ENCODE results near the gene MRPL38. TPM values are rescaled to one million over a fixed set of nuclear protein-coding genes. Genes with fewer than 3 reads are reported as not detected.

Gene MRPL38
- total and polyA plus RNA-seq, 4 donors, result 23.0 to 63.9 (median 50.5) TPM

DNA sequence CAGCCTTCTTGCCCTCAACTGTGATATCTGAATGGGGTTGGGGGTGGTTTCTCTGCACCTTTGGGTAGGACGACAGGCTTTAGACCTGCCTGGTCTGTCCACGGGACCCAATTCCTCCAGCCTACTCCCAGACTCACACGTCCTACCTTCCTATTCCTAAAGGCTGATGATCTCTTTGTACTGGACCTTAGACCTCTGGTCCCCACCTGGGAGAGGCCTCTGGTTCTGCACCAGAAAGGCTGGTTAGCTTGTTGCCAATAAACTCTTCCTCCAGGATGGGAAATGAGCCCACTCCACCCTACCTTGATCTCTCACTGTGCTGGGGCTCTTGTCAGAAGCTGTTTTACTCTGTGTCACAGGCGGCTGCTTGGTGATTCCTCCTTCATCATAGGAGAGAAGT is 21.8 kb upstream of the MRPL38 start:
- H3K4me3 ChIP-seq (ENCODE audit: low read depth in 1 of 3, low read length in 3 of 3), result no peak overlapping the region
- WGBS, result 96% methylated on average over 4 of the region's 4 CpGs
- H3K9me3 ChIP-seq (ENCODE audit: control insufficient read depth in 4 of 4, low read length in 3 of 4), result no peaks in the 10 kb centered on the region
- peaks cover 0 to 17% (median 14%) of the 10 kb centered on the region in 4 donors for H3K4me1 ChIP-seq (ENCODE audit: control insufficient read depth in 4 of 4, insufficient read depth in 4 of 4, low read length in 3 of 4)
- H3K36me3 ChIP-seq (ENCODE audit: control insufficient read depth in 4 of 4, insufficient read depth in 3 of 4, low read depth in 1 of 4, low read length in 3 of 4), result no peaks in the 10 kb centered on the region
- DNase-seq (ENCODE audit: low spot score), result no peak
- no peak overlapping the region for H3K27ac ChIP-seq (ENCODE audit: low read depth in 1 of 2, low read length in 2 of 2)
- TF ChIP-seq CTCF (IDR thresholded peaks at IDR 0.05; ENCODE audit: low read depth, low read length, missing input control) (no peak), ZBTB33 (IDR thresholded peaks at IDR 0.05) (no peak), HNF4G (IDR thresholded peaks at IDR 0.05) (no peak), REST (IDR thresholded peaks at IDR 0.05) (no peak)
- no peaks in the 10 kb centered on the region for H3K27me3 ChIP-seq (ENCODE audit: control insufficient read depth in 4 of 4, insufficient read depth in 4 of 4, low read length in 3 of 4)
- H3K9ac ChIP-seq (ENCODE audit: low read depth in 1 of 2, low read length in 2 of 2), result no peak overlapping the region

- no peak overlapping the region for H3K9ac ChIP-seq (ENCODE audit: low read depth in 1 of 2, low read length in 2 of 2)
- TF ChIP-seq RAD21 (IDR thresholded peaks at IDR 0.05) (no peak), NR2F2 (IDR thresholded peaks at IDR 0.05) (no peak), SP1 (IDR thresholded peaks at IDR 0.05) (no peak), REST (IDR thresholded peaks at IDR 0.05) (no peak), GABPA (IDR thresholded peaks at IDR 0.05 in 1 of 2, conservative IDR thresholded peaks at IDR 0.05 in 1 of 2) (no peak), CTCF (IDR thresholded peaks at IDR 0.05; ENCODE audit: low read depth, low read length, missing input control) (no peak), YY1 (IDR thresholded peaks at IDR 0.05) (no peak), HNF4G (IDR thresholded peaks at IDR 0.05) (no peak), ATF3 (IDR thresholded peaks at IDR 0.05) (no peak), RXRA (IDR thresholded peaks at IDR 0.05) (no peak), FOXA1 (IDR thresholded peaks at IDR 0.05) (no peak), FOXA2 (IDR thresholded peaks at IDR 0.05) (no peak)
- no peak for DNase-seq (ENCODE audit: low spot score)
- WGBS, result 97% methylated on average over 15 of the region's 15 CpGs
- no peaks in the 10 kb centered on the region for H3K9me3 ChIP-seq (ENCODE audit: control insufficient read depth in 4 of 4, low read length in 3 of 4)
- peaks cover 0 to 17% (median 14%) of the 10 kb centered on the region in 4 donors for H3K4me1 ChIP-seq (ENCODE audit: control insufficient read depth in 4 of 4, insufficient read depth in 4 of 4, low read length in 3 of 4)
- no peaks in the 10 kb centered on the region for H3K36me3 ChIP-seq (ENCODE audit: control insufficient read depth in 4 of 4, insufficient read depth in 3 of 4, low read depth in 1 of 4, low read length in 3 of 4)
- no peak overlapping the region for H3K4me3 ChIP-seq (ENCODE audit: low read depth in 1 of 3, low read length in 3 of 3)
- H3K27me3 ChIP-seq (ENCODE audit: control insufficient read depth in 4 of 4, insufficient read depth in 4 of 4, low read length in 3 of 4), result no peaks in the 10 kb centered on the region
- no peak overlapping the region for H3K27ac ChIP-seq (ENCODE audit: low read depth in 1 of 2, low read length in 2 of 2)
Observed at GRCh38 chr17:75925912-75926311, 21.2 kb upstream of the MRPL38 start.
